ENCODE data around the gene KHNYN.
"Not testable (repeated sequence)": the region's sequence is repeated elsewhere in the genome, so short reads cannot be mapped to it uniquely, and the experiment has no call there.

The KHNYN gene

GRCh38 chr14:24439257-24439656, 9.5 kb downstream of the KHNYN start:
- DNase-seq = no peak

DNA sequence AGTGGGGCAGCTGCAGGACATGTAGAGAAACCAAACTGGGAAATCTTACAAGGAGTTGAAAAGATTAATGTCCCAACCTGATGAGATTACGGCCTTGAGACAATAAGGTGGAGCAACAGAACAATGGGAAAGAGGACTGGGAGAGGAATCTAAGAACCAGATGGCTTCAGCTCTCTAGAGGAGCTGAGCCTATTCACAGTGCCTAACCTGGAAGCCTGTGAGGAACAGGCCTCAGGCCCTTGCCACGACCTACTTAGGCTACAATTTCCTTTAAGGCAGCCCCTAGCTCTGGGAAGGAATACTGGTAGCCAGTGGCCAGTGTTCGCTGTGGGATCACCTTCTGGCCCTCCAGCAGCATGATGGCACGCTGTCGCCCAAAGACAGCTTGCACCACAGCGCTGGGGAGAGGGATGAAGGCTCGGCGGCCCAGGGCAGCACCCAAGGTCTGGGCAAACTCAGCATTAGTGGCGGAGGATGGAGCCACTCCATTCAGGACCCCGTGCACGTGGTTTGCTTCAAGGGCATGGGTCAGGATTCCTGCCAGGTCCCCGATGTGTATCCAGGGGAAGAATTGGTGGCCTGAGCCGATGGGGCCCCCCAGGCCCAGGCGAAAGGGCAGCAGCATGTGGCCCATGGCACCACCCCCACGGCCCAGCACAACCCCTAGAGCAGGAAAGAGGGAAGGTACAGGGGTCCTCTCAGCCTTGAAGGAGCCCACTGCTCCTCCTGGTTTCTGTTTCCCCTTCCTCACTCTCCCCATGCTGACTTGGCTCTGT, 10.3 kb downstream of the KHNYN start:
- no peak for DNase-seq

- DNase-seq = no peak
These were observed 11.0 kb downstream of the KHNYN start for GRCh38 chr14:24440606-24441399.

GRCh38 chr14:24441485-24441884, 11.7 kb downstream of the KHNYN start:
- no peak for DNase-seq

GRCh38 chr14:24441904-24442239, 12.1 kb downstream of the KHNYN start:
- DNase-seq = peak; percentile 49

DNA sequence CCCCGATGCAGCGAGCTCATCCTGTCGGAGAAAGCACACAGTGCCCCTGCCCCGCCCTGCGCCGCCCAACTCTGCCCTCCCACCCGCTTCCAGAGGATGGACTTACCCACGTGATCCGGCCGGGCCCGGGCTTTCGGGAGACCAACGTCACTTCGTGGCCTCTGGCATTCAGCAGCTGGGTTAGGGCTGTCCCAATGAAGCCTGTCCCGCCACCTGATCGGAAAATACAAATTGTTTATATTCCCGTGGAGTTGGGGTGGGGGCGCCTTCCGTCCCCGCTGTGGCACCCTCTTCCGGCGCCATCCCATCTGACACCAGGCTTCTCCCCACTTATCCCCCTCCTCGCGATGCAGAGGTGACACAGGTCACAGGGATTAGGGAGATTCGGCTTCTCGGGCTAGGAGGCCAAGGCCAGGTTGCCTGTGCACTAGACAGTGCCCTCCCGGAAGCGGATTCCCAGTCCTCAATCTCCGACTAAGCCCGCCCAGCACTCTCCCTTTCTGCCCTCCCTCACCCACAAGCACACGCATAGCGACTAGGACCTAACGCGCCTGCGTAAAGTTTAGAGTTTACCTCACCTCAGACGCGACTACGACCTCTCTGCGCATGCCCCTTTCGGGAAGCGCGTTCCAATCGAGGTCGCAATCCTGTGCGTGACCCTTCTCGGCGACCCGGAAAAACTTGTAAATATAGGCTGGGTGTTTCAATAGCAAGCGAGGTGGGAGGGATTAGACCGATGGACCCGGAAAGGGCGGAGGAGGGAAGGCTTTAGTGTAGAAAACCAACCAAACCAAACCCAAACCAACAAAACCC, 12.7 kb downstream of the KHNYN start, which contains the start of gene SDR39U1:
SDR39U1 (minus strand) TSS at position 537 of the 813 bp plus-strand sequence; CDS start at position 530, 7 bp downstream.
- peak; percentile 98 for DNase-seq

DNA sequence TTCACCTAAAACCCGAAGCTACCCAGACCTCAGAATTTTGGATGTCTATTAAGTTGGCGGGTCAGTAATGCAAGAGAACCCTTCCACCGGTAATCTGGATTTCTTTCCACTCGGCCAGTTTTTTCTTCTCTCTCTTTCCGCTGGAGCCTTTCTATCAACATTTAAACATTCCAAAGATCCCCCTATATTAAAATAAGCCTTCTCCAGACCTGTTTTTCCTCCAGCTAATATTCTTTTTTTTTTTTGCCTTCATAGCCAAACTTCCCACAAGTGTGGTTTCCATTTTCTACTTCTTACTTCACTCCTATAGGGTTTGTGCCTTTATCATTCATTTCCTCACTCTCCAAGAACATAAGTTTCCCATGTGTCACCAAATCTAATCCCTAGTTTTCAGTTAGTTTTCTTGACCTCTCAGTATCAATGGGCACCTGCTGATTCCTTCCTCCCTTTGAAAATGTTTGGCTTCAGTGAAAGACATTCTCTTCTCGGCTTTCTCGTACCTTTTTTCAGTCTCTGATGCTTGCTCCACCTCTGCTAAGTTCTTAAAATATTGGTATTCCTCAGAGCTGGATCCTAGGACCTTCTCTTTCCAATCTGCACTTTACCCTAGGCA, 13.4 kb downstream of the KHNYN start:
- DNase-seq = no peak

- DNase-seq = not testable (repeated sequence)
These were observed 21.1 kb downstream of the KHNYN start for GRCh38 chr14:24450828-24451227.

- DNase-seq = no peak
These were observed 27.2 kb downstream of the KHNYN start for GRCh38 chr14:24456980-24457379.

- no peak for DNase-seq
These were observed 29.0 kb downstream of the KHNYN start for GRCh38 chr14:24458736-24459135.

DNA sequence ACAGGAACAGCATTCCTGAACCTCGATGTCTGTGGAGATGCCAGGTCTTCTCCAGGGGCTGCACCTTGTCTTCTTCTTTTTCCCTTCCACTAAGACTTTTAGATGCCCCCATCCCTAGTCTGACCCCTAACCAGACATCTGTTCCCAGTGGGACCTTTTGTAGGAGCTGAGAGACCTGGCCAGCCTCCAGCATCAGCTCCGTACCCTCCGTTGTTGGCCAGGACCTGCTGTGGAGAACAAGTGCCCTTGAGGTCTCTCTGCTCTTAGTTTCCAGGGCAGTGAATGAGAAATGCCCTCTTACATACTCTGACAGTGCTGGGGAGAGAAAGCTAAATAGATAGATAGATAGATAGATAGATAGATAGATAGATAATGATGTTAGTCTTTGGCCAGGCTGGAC, 29.6 kb downstream of the KHNYN start:
- no peak for DNase-seq

DNA sequence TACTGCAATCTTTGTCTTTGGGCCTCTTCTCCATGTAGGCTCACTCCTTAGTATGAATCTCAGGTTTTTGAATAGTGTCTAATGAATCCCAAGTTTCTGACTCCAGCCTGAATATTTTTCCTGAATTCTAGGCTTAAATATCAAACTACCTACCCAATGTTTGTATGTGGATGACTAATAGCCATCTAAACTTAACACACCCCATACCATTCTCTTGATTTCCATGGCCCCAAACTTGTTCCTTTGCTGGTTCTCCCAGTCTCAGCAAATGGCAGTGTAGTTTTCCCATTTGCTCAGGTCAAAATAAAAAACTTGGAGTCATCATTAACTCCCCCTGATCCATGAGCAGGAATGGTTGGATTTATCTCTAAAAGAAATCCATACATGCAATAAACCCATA, 31.6 kb downstream of the KHNYN start:
- DNase-seq = no peak

- no peak for DNase-seq
These were observed 33.5 kb downstream of the KHNYN start for GRCh38 chr14:24463017-24463883.

DNA sequence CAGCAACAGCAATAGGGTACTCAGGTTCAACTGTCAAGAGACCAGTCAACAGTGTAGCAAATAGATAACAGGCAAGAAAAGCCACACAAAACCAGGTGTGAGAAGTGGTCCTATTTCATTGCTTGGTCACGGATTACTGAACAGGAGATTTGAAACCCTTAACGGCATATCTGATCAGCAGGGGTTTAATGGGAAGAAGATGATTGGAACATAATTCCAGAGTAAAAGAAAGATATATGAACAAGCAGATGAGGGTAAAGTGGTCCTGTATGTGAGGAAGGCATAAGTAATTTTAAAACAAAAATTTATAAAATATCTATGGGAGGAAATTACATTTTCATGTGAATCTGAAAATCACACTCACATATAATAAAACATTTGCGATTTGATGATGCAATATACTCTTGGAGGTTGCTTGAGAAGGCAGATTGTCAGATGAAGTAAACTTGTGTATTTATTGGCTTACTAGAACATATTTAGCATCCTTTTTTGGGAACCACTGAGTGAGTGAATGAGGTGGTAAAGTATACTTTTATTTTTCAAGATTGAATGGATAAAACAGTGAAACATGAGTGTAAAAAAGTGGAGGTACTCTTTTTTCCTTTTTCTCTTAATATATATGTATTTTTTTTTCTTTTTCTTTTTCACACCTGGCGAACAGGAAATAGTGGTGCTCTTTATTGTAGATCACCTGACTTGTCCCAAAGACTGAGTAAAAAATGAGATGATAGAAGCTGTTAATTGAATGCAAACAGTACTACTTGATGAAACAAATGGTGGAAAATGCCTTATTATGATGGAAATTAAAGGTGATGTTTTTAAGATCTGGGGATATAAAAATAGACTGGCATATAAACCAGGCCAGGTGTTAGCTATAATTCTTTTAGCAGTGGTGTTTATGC, 34.4 kb downstream of the KHNYN start:
- no peak for DNase-seq

DNA sequence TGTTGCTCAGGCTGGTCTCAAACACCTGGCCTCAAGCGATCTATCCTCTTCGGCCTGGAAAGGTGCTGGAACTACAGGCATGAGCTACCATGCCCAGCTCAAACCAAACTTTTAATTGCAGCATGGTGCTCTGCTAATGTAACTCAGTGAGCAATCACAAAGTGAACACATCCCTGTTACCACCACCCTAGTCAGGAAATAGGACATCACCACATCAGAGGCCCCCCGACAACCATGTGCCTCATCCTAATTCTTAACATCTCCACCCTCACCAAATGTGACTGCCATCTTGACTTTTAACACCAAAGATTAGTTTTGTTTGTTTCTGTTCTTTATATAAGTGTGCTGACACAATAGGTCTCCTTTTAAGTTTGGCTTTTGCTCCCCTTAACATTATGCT, 35.6 kb downstream of the KHNYN start:
- no peak for DNase-seq

- no peak for DNase-seq
These were observed 36.1 kb downstream of the KHNYN start for GRCh38 chr14:24465805-24466204.

DNA sequence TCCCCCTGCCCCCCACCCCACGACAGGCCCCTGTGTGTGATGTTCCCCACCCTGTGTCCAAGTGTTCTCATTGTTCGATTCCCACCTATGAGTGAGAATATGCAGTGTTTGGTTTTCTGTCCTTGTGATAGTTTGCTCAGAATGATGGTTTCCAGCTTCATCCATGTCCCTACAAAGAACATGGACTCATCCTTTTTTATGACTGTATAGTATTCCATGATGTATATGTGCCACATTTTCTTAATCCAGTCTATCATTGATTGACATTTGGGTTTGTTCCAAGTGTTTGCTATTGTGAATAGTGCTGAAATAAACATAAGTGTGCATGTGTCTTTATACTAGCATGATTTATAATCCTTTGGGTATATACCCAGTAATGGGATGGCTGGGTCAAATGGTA, 40.7 kb downstream of the KHNYN start:
- DNase-seq = not testable (repeated sequence)

GRCh38 chr14:24473211-24473610, 43.5 kb downstream of the KHNYN start:
- no peak for DNase-seq

GRCh38 chr14:24475261-24475660, 45.5 kb downstream of the KHNYN start:
- DNase-seq = no peak

DNA sequence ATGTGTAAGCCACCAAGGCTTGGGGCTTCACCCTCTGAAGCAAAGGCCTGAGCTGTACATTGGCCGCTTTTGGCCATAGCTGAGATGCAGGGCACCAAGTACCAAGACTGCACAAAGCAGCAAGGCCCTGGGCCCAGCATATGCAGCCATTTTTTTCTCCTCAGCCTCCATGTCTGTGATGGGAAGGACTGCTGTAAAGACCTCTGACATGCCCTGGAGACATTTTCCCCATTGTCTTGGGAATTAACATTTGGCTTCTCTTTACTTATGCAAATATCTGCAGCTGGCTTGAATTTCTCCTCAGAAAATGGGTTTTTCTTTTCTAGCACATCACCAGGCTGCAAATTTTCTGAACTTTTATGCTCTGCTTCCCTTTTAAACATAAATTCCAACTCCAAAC, 50.2 kb downstream of the KHNYN start:
- DNase-seq = not testable (repeated sequence)
